ENCODE measurements around the gene KIN. TPM values are rescaled to one million over a fixed set of nuclear protein-coding genes. Genes with fewer than 3 reads are reported as not detected.

Gene KIN
- total RNA-seq, 1 donor from 2014 or later = 14.2 TPM

GRCh38 chr10:7768417-7768816 lies 19.4 kb downstream of the KIN start:
- peak overlapping the region; percentile 22 for H3K27ac Mint-ChIP-seq (ENCODE audit: unreplicated experiment)
- no peak overlapping the region for H3K4me3 Mint-ChIP-seq (ENCODE audit: unreplicated experiment)
- TF ChIP-seq CTCF (IDR thresholded peaks at IDR 0.05) = no peak
- no peaks in the 10 kb centered on the region for H3K27me3 Mint-ChIP-seq (ENCODE audit: low read depth)
- H3K4me1 Mint-ChIP-seq (ENCODE audit: low read depth) = peaks cover 14% of the 10 kb centered on the region
- H3K9me3 Mint-ChIP-seq (ENCODE audit: low read depth) = no peaks in the 10 kb centered on the region
- H3K36me3 Mint-ChIP-seq (ENCODE audit: low read depth) = peaks cover 28% of the 10 kb centered on the region
- no peak for DNase-seq (ENCODE audit: low spot score)

DNA sequence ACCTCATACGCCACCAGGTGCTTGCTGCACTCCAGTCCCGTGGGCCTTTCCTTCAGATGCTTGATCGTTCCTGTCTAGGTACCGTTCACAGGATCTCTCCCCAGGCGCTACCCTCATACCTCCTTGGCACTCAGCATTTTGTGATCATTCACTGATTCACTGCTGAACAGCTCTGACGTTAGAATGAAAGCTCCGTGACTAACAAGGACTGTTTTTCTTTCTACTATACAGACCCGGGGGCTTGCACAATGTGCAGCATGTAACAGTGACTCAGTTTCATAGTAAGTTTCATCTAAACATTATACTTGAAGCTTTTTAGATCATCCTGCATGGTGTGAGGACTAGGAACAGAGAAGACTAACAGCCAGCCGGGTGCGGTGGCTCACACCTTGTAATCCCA lies 20.6 kb downstream of the KIN start:
- H3K9me3 Mint-ChIP-seq (ENCODE audit: low read depth) = no peaks in the 10 kb centered on the region
- H3K27me3 Mint-ChIP-seq (ENCODE audit: low read depth) = no peaks in the 10 kb centered on the region
- DNase-seq (ENCODE audit: low spot score) = no peak
- H3K4me3 Mint-ChIP-seq (ENCODE audit: unreplicated experiment) = no peak overlapping the region
- no peak for TF ChIP-seq CTCF (IDR thresholded peaks at IDR 0.05)
- no peak overlapping the region for H3K27ac Mint-ChIP-seq (ENCODE audit: unreplicated experiment)
- peaks cover 27% of the 10 kb centered on the region for H3K36me3 Mint-ChIP-seq (ENCODE audit: low read depth)
- H3K4me1 Mint-ChIP-seq (ENCODE audit: low read depth) = peaks cover 18% of the 10 kb centered on the region

DNA sequence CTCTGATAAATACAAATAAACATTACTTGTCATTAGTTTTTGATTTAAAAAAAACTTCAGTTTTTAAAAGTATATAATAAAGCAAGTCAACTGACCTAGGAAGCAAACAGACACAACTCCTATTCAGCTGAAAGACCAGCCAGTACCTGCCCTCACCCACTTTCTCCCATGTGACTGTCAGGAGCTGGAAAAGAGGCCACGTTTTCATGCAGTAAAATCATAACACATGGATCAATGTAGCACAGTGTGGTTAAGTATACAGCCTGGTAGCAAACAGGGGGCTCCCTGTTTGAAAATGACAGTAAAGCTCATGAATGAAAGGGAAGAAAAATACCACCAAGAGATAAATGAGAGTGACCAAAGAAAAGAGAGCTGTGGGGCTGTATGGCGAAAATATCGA lies 21.6 kb downstream of the KIN start:
- TF ChIP-seq CTCF (IDR thresholded peaks at IDR 0.05) = no peak
- H3K36me3 Mint-ChIP-seq (ENCODE audit: low read depth) = peaks cover 25% of the 10 kb centered on the region
- H3K4me3 Mint-ChIP-seq (ENCODE audit: unreplicated experiment) = no peak overlapping the region
- H3K4me1 Mint-ChIP-seq (ENCODE audit: low read depth) = peaks cover 18% of the 10 kb centered on the region
- DNase-seq (ENCODE audit: low spot score) = no peak
- no peaks in the 10 kb centered on the region for H3K9me3 Mint-ChIP-seq (ENCODE audit: low read depth)
- no peaks in the 10 kb centered on the region for H3K27me3 Mint-ChIP-seq (ENCODE audit: low read depth)
- no peak overlapping the region for H3K27ac Mint-ChIP-seq (ENCODE audit: unreplicated experiment)

DNA sequence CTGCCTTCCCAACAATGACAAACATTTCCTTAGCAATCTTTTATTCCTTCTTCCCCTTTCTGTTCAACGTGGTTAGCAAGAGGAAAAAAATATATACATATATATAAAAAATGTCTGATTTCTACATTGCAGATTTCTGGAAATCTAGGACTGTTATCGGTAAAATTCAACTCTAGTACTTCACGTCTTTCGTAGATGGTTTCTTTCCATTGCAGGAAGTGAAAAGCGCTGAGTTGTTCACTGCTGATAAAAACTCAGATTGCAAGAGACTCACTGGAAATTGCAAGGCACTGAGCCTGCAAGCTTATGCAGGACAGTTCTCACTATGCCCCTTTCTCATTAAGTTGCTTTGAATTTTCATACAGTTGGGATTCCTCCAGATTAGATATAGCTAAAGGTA lies 23.9 kb downstream of the KIN start:
- DNase-seq (ENCODE audit: low spot score) = no peak

GRCh38 chr10:7756360-7756992 lies 31.3 kb downstream of the KIN start:
- Mint-ChIP-seq H3K36me3 (ENCODE audit: low read depth) (peaks cover 46% of the 10 kb centered on the region), H3K27ac (ENCODE audit: unreplicated experiment) (no peak overlapping the region), H3K9me3 (ENCODE audit: low read depth) (no peaks in the 10 kb centered on the region), H3K4me3 (ENCODE audit: unreplicated experiment) (no peak overlapping the region), H3K27me3 (ENCODE audit: low read depth) (no peaks in the 10 kb centered on the region), H3K4me1 (ENCODE audit: low read depth) (no peaks in the 10 kb centered on the region)
- DNase-seq (ENCODE audit: low spot score) = no peak
- TF ChIP-seq CTCF (IDR thresholded peaks at IDR 0.05) = peak; percentile 72

More for the DNA sequence above, 23.9 kb downstream of the KIN start:
- Mint-ChIP-seq H3K4me1 (ENCODE audit: low read depth) (peaks cover 18% of the 10 kb centered on the region), H3K27me3 (ENCODE audit: low read depth) (no peaks in the 10 kb centered on the region), H3K9me3 (ENCODE audit: low read depth) (no peaks in the 10 kb centered on the region), H3K27ac (ENCODE audit: unreplicated experiment) (peak overlapping the region; percentile 82), H3K36me3 (ENCODE audit: low read depth) (peaks cover 26% of the 10 kb centered on the region), H3K4me3 (ENCODE audit: unreplicated experiment) (no peak overlapping the region)
- TF ChIP-seq CTCF (IDR thresholded peaks at IDR 0.05) = no peak
